ENCODE data around the gene SLC15A1.

The SLC15A1 gene

DNA sequence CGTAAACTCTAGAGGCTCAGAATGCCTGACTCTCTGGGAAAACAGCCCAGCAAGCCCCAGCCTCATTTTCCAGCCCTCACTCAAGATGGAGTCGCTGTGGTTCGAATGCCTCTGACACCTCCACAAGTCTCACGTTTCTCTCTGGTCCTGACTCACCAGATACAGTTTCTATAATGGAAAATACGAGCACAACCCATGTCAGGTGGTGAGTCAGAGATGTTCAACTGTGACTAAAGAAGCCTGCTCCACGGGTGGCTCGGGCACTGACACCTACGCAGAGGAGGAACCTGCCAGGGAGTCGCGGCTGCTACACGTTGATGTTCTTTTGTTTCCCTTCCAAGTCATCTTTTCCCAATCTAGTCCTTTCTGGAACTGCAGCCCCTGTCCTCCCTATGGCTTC, 88.4 kb downstream of the SLC15A1 start:
- no peak for DNase-seq (ENCODE audit: extremely low read depth, low read depth)
- no peak for TF ChIP-seq CTCF (IDR thresholded peaks at IDR 0.05; ENCODE audit: low read depth, low read length)

DNA sequence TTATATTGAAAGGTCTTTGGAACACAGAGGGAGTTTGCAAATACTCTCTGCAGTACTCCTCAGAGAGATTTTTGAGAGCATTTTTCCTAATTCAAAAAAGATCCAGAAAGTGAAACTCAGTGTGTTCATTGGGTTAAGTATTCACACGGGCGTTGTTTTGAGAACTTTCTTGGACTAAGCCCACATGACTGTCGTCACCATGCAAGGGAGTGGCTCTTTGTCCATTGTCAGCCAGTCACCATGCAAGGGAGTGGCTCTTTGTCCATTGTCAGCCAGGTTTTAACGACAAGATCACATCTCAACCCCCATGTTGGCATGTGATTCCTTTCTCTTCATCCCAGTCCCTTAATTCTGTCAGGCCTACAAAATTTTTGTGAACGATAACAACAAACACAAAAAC, 94.3 kb downstream of the SLC15A1 start:
- no peak for TF ChIP-seq CTCF (IDR thresholded peaks at IDR 0.05; ENCODE audit: low read depth, low read length)
- DNase-seq (ENCODE audit: extremely low read depth, low read depth), result no peak

- DNase-seq (ENCODE audit: extremely low read depth, low read depth), result no peak
- TF ChIP-seq CTCF (IDR thresholded peaks at IDR 0.05; ENCODE audit: low read depth, low read length), result no peak
Measured at GRCh38 chr13:98657506-98658085, 94.9 kb downstream of the SLC15A1 start.

DNA sequence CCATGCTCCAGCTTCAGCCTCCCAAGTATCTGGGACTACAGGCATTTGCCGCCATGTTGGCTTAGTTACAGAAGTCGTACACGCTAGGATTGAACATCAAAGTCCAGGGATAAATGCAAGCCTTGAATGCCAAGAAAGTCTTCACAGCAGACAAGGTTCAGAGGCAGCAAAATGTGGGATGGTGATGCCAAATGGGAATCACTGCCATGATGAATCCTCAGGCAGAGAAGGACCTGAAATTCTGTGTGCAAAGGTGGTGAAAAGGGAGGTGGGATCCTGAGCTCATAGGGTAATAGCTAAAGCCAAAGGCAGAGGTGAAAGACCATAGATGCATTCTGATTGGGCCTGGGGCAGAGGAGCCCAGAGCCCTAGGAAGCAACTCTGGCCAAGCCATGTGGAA, 96.2 kb downstream of the SLC15A1 start:
- no peak for TF ChIP-seq CTCF (IDR thresholded peaks at IDR 0.05; ENCODE audit: low read depth, low read length)
- no peak for DNase-seq (ENCODE audit: extremely low read depth, low read depth)

DNA sequence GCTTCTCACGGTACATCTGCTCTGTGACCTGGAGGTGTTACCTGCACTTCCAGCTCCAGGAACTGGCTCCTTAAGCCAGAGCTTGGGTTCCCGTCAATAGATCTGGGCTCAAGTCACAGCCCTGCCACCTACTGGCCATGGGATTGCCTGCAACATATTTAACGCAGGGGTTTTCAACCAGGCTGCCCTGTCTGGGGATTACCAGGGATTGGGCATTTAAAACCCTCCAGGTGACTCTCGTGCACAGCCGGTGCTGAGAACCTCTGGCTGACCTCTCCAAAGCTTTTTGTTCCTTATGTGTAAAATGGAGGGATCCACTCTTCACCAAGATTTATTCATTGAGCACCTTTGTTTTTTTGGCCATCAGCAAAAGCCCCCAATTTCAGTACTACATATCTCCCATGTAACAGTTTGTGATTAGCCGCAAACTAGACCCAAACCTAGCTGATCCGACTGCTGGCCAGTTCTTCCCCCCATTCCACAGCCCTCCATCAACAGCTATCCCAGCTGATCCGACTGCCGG, 98.9 kb downstream of the SLC15A1 start:
- peak; percentile 48 for DNase-seq (ENCODE audit: extremely low read depth, low read depth)
- peak; percentile 93 for TF ChIP-seq CTCF (IDR thresholded peaks at IDR 0.05; ENCODE audit: low read depth, low read length)

GRCh38 chr13:98652721-98653462, 99.6 kb downstream of the SLC15A1 start:
- TF ChIP-seq CTCF (IDR thresholded peaks at IDR 0.05; ENCODE audit: low read depth, low read length), result no peak
- no peak for DNase-seq (ENCODE audit: extremely low read depth, low read depth)

GRCh38 chr13:98652276-98652675, 100.2 kb downstream of the SLC15A1 start:
- TF ChIP-seq CTCF (IDR thresholded peaks at IDR 0.05; ENCODE audit: low read depth, low read length), result no peak
- no peak for DNase-seq (ENCODE audit: extremely low read depth, low read depth)

Measured in AG09319 (cell line).